NCI-H446 (cell line): ENCODE results near the gene SLC5A4.
A peak's percentile ranks its signal among the peaks of the same experiment; 100 is the strongest.
"Not testable (repeated sequence)": the region's sequence is repeated elsewhere in the genome, so short reads cannot be mapped to it uniquely, and the experiment has no call there.

Experiments used
- DNase-seq, 2 experiments: peaks; one replicate each; lab custom pipeline; 2025; lab: John Stamatoyannopoulos, UW

Gene SLC5A4

DNA sequence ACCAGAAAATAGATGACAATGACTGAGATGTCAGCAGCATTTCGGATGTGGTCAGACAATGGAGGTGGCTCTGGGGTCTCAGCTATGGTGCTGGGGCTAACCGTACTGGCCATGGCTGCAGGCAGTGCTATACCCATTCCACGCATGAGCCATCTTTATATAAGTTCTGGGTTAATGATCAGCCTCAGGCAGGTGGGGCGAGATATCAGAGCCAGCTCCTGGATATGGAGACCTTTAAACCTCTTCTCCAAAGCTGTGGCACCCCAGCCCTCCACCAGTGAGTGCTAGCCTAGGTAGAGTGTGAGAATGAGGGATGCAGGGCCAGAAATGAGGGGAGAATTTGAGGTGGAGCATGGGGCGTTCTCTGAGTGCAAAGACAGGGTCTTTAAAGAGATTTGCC lies at the start of gene SLC5A4:
SLC5A4 (minus strand) TSS at position 131 of the 400 bp plus-strand sequence; CDS start at position 113, 18 bp downstream.
- DNase-seq, result no peak

DNA sequence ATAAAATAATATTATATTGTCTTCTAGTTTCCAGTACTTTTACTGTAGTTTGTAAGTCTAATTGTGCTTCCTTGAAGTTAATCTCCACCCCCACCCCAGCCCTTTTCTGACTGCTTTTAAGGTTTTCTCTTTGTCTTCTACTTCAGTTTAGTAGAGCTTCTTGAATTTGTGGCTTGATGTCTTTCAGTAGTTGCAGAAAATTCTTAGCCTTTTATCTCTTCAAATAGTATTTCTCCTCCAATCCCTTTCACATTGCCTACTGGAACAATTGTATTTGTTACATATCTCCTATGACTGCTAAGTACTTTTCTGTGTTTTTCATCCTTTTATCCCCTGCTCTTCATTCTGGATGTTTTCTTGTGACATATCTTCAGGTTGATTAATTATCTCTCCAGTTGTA lies 38.8 kb upstream of the SLC5A4 start:
- DNase-seq, result not testable (repeated sequence)

GRCh38 chr22:32286290-32286840 lies 31.2 kb upstream of the SLC5A4 start:
- no peak for DNase-seq

GRCh38 chr22:32281072-32281471 lies 25.9 kb upstream of the SLC5A4 start:
- DNase-seq, result no peak

- DNase-seq, result not testable (repeated sequence)
Observed at GRCh38 chr22:32275353-32275752, 20.2 kb upstream of the SLC5A4 start.

- no peak for DNase-seq
Observed at GRCh38 chr22:32271389-32271788, 16.2 kb upstream of the SLC5A4 start.

DNA sequence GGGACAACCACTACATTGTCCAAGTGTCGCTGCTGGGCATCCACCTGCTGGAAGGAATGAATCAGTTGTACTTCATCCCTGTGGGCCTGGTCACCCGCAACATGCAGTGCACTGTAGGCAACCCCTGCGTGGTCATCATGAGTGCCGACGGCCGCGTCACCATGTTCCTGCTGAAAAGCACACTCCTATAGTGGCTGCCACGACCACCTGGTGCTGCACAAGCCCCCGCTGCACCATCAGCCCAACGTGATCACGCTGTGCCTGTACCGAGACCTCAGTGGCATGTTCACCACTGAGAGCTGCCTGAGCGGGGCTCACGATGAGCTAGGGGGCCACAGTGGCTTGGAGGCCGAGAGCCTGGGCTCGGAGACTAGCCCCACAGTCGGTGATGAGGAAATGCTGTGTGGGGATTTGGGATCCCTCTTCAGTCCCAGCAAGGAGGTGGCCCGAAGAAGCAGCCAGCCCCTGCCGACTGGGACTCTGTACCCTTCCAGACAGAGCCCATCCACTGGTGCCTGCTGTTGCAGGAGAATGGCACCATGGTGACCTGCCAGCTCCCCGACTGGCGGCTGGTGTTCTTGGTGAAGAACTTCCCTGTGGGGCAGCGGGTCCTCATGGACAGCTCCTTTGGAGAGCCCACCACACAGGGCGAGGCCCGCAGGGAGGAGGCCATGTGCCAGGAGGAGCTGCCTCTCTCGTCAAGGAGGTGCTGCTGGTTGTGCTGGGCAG lies 15.7 kb upstream of the SLC5A4 start:
- no peak for DNase-seq

- no peak for DNase-seq
Observed at GRCh38 chr22:32269316-32269715, 14.2 kb upstream of the SLC5A4 start.

GRCh38 chr22:32267011-32267410 lies 11.9 kb upstream of the SLC5A4 start:
- no peak for DNase-seq

DNA sequence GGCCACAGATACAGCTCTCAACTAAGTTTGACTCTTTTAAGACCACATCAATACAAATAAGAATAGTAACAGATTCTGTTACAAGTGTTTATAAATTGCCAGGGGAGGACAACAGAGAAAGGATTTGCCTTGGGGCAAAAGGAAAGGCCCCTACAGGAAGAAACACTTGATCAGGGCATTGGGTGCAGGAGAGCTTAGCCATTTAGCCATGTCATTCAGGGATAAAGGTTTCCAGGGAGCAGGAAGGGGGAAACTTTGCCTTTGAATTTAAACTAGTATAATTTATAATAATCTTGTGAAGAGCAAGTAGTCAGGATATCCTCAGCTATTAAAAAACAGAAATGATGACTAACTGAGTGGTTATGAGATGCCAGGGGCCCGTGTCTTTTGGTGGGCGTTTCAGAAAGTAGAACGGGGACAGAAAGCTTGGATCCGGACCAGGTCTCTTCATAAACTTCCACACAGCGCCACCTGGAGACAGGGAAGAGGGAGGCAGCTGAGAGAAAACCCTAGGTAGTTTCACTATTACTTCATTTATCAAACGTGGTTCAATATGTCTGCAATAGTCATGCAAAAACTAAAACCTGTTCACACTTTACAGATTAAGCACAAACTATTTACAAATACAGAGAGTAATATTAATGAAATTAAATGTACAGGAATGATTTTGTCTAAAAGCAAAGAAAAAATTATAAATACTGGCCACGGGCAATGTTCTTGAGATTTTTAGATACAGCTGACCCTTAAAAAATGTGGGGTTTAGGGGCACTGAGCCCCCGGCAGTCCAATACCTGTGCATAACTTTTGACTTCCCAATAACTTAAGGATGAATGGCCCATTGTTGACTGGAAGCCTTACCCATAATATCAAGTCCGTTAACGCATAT lies 11.0 kb upstream of the SLC5A4 start:
- DNase-seq, result peak; percentile 54 to 75

DNA sequence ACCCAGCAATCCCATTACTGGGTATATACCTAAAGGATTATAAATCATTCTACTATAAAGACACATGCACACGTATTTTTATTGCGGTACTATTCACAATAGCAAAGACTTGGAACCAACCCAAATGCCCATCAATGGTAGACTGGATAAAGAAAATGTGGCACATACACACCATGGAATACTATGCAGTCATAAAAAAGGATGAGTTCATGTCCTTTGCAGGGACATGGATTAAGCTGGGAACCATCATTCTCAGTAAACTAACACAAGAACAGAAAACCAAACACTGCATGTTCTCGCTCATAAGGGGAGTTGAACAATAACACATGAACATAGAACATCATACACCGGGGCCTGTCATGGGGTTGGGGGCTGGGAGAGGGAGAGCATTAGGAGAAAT lies 8.5 kb upstream of the SLC5A4 start:
- DNase-seq, result not testable (repeated sequence)

- DNase-seq, result no peak
Observed at GRCh38 chr22:32261306-32261705, 6.2 kb upstream of the SLC5A4 start.

DNA sequence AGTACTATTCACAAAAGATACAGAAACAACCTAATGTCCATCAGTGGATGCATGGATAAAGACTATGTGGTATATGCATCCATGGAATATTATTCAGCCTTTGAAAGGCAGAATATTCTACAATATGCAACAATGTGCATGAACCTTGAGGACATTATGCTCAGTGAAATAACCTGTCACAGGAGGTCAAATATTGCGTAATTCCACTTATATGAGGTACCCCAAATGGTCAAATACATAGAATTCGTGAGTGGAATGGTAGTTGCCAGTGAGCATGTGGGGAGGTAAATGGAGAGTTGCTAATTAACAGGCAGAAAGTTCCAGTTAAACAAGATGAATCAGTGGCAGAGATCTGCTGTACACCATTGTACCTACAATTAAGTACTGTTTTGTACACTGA lies 3.6 kb upstream of the SLC5A4 start:
- DNase-seq, result no peak

- no peak for DNase-seq
Observed at GRCh38 chr22:32255726-32256125, 579 bp upstream of the SLC5A4 start.

GRCh38 chr22:32249231-32249630 lies 5.9 kb downstream of the SLC5A4 start:
- no peak for DNase-seq

- no peak for DNase-seq
Observed at GRCh38 chr22:32248276-32248675, 6.9 kb downstream of the SLC5A4 start.

- DNase-seq, result no peak
Observed at GRCh38 chr22:32246166-32246565, 9.0 kb downstream of the SLC5A4 start.

GRCh38 chr22:32245042-32245441 lies 10.1 kb downstream of the SLC5A4 start:
- no peak for DNase-seq

DNA sequence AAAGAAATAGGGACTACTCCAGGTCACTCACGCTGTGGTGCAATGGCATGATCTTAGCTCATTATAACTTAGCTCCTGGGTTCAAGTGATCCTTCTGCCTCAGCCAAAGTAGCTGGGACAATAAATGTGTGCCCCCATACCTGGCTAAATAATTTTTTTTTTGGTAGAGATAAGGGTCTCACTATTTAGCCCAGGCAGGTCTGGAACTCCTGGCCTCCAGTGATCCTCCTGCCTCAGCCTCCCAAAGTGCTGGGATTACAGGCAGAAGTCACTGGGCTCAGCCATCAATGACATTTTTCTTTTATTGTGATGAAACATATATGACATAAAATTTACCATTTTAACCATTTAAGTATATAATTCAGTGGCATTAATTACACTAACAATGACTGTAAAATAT lies 10.6 kb downstream of the SLC5A4 start:
- no peak for DNase-seq

GRCh38 chr22:32240461-32240860 lies 14.7 kb downstream of the SLC5A4 start:
- no peak for DNase-seq

GRCh38 chr22:32237906-32238305 lies 17.2 kb downstream of the SLC5A4 start:
- no peak for DNase-seq

- no peak for DNase-seq
Observed at GRCh38 chr22:32236970-32237369, 18.2 kb downstream of the SLC5A4 start.

GRCh38 chr22:32233091-32233490 lies 22.1 kb downstream of the SLC5A4 start:
- DNase-seq, result no peak
